ENCODE measurements around the gene GREM1. TPM values are rescaled to one million over a fixed set of nuclear protein-coding genes. Genes with fewer than 3 reads are reported as not detected.

GREM1 gene
- total and polyA plus RNA-seq, 2 experiments from 2014 or later = 0.27 to 1.0 TPM

GRCh38 chr15:32766101-32766500 lies 48.3 kb downstream of the GREM1 start:
- H3K27ac Mint-ChIP-seq = no peak overlapping the region
- DNase-seq (ENCODE audit: low spot score) (no peak), ATAC-seq (no peak)
- no peak overlapping the region for H3K4me3 ChIP-seq
- no peaks in the 10 kb centered on the region for H3K79me2 ChIP-seq (replicated peaks; ENCODE audit: insufficient read depth)
- TF ChIP-seq JUNB (IDR thresholded peaks at IDR 0.05; ENCODE audit: unreplicated experiment) = no peak
- TF ChIP-seq EZH2phosphoT487 (IDR thresholded peaks at IDR 0.05; ENCODE audit: unreplicated experiment) = no peak
- TF ChIP-seq POLR2AphosphoS5 (IDR thresholded peaks at IDR 0.05; ENCODE audit: low read depth) = no peak
- no peak for TF ChIP-seq REST (IDR thresholded peaks at IDR 0.05; ENCODE audit: unreplicated experiment)
- no peak for TF ChIP-seq NANOG (IDR thresholded peaks at IDR 0.05; ENCODE audit: borderline replicate concordance)
- no peak for TF ChIP-seq CREB1 (CRISPR knock-in tag; IDR thresholded peaks at IDR 0.05; ENCODE audit: low read depth)
- TF ChIP-seq STAT1 (IDR thresholded peaks at IDR 0.05; ENCODE audit: unreplicated experiment) = no peak
- no peak for TF ChIP-seq ZNF114 (CRISPR knock-in tag; IDR thresholded peaks at IDR 0.05)
- TF ChIP-seq ZNF462 (CRISPR knock-in tag; IDR thresholded peaks at IDR 0.05) = no peak
- TF ChIP-seq ETS1 (IDR thresholded peaks at IDR 0.05) = no peak
- no peak for TF ChIP-seq ZNF331 (CRISPR knock-in tag; IDR thresholded peaks at IDR 0.05; ENCODE audit: low read depth)
- no peak for TF ChIP-seq EZH2 (IDR thresholded peaks at IDR 0.05; ENCODE audit: low read depth, unreplicated experiment)
- no peak for TF ChIP-seq CTCF (conservative IDR thresholded peaks at IDR 0.05; ENCODE audit: low read depth in 2 of 2)
- no peak overlapping the region for H3K27ac ChIP-seq (ENCODE audit: low read depth)
- no peaks in the 10 kb centered on the region for H3K4me1 Mint-ChIP-seq
- no peaks in the 10 kb centered on the region for H3K9me2 ChIP-seq (ENCODE audit: insufficient read depth)
- H3K27me3 Mint-ChIP-seq (ENCODE audit: insufficient read depth, low read depth, poor library complexity) = no peaks in the 10 kb centered on the region
- no peaks in the 10 kb centered on the region for H3F3A ChIP-seq (replicated peaks; ENCODE audit: low read depth)
- no peak overlapping the region for H3K4me3 Mint-ChIP-seq
- H3K36me3 Mint-ChIP-seq (ENCODE audit: low read depth) = no peaks in the 10 kb centered on the region
- no peaks in the 10 kb centered on the region for H3K4me1 ChIP-seq (ENCODE audit: insufficient read depth)
- no peaks in the 10 kb centered on the region for H3K27me3 ChIP-seq (ENCODE audit: insufficient read depth)
- H3K9me3 Mint-ChIP-seq = peaks cover 5% of the 10 kb centered on the region; the same call in 1 of the 3 replicates
- H4K20me1 ChIP-seq (replicated peaks; ENCODE audit: insufficient read depth) = no peaks in the 10 kb centered on the region
- H3K36me3 ChIP-seq (ENCODE audit: insufficient read depth) = no peaks in the 10 kb centered on the region
- H3K4me2 ChIP-seq = no peak overlapping the region
- H2AFZ ChIP-seq = no peak overlapping the region

Measured in GM23338 (cell line).